ENCODE results near the gene FBXO46. TPM values are rescaled to one million over a fixed set of nuclear protein-coding genes. Genes with fewer than 3 reads are reported as not detected.
"Not testable (repeated sequence)": the region's sequence is repeated elsewhere in the genome, so short reads cannot be mapped to it uniquely, and the experiment has no call there.

FBXO46 gene
- polyA plus RNA-seq, 10 donors: 8.3 to 15.3 (median 10.3) TPM

GRCh38 chr19:45733160-45733810, 2.6 kb upstream of the FBXO46 start, which contains the start of gene MEIOSIN:
Gene MEIOSIN (plus strand): TSS chr19:45733439. CDS start chr19:45735377, 1,938 bp downstream.
- DNase-seq: no peak

GRCh38 chr19:45729800-45730290, 851 bp downstream of the FBXO46 start:
- no peak for DNase-seq

GRCh38 chr19:45728683-45729082, 2.0 kb downstream of the FBXO46 start:
- DNase-seq: not testable (repeated sequence)

- DNase-seq: not testable (repeated sequence)
Measured at GRCh38 chr19:45720065-45720464, 10.6 kb downstream of the FBXO46 start.

- no peak for DNase-seq
Measured at GRCh38 chr19:45717983-45718650, 12.6 kb downstream of the FBXO46 start.

GRCh38 chr19:45717131-45717982, 13.3 kb downstream of the FBXO46 start:
- DNase-seq: peak; percentile 98 to 99 (median 99)

- DNase-seq: peak; percentile 21 to 67 (median 23)
Measured at GRCh38 chr19:45716359-45717130, 14.2 kb downstream of the FBXO46 start.

- DNase-seq: no peak
Measured at GRCh38 chr19:45715139-45715538, 15.6 kb downstream of the FBXO46 start.

- DNase-seq: no peak
Measured at GRCh38 chr19:45713141-45713540, 17.6 kb downstream of the FBXO46 start.

- no peak for DNase-seq
Measured at GRCh38 chr19:45712699-45713067, 18.0 kb downstream of the FBXO46 start.

- DNase-seq: no peak
Measured at GRCh38 chr19:45711851-45712698, 18.6 kb downstream of the FBXO46 start.

GRCh38 chr19:45710356-45711130, 20.2 kb downstream of the FBXO46 start:
- DNase-seq: no peak

- no peak for DNase-seq
Measured at GRCh38 chr19:45705710-45706415, 24.8 kb downstream of the FBXO46 start.

- DNase-seq: no peak
Measured at GRCh38 chr19:45705115-45705514, 25.6 kb downstream of the FBXO46 start.

GRCh38 chr19:45701676-45702075, 29.0 kb downstream of the FBXO46 start:
- DNase-seq: no peak

GRCh38 chr19:45693106-45693788, 37.4 kb downstream of the FBXO46 start:
- DNase-seq: peak in 2 of 3 donors; percentile 71 to 84

- peak; percentile 96 to 99 (median 98) for DNase-seq
Measured at GRCh38 chr19:45692187-45693105, 38.2 kb downstream of the FBXO46 start, which contains the start of gene QPCTL. Gene QPCTL (plus strand): TSS chr19:45692666. CDS start chr19:45692704, 38 bp downstream.
